ENCODE measurements around the gene CAPN8.

DNA sequence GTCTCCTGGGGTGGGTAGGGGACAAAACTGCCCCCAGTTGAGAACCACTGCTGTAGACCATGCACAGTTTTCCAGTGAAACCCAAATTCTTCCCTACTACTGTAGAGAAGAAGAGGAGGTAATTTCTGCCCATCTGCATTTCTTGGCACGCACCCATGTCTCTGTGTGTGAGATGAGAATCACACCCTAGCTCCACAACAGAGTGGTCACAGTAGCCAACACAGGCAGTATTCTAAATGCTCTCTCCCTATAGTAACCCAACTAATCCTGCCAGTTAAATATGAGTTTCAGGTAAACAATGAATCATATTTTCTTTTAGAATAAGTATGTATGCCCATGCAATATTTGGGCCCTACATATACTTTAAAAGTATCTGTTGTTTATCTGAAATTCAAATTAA, 45.7 kb upstream of the CAPN8 start:
- TF ChIP-seq CTCF (IDR thresholded peaks at IDR 0.05) (no peak), POLR2A (IDR thresholded peaks at IDR 0.05) (no peak)

All from right lobe of liver (tissue), 4 donors.